Duodenal mucosa (tissue), 2 donors: ENCODE measurements around the gene KCTD1.

Source experiments
- H3K27ac ChIP-seq: one replicate; pipeline ENCODE4 v1.7.0; 2013; ENCODE audit warnings: low read depth, low read length
- H3K27me3 ChIP-seq, 2 donors: one replicate each; pipeline ENCODE4 v1.7.0; 2013; ENCODE audit warnings: low read length in 2 of 2, control low read depth in 1 of 2; ENCODE audit not compliant: insufficient read depth in 2 of 2, control insufficient read depth in 1 of 2
- H3K36me3 ChIP-seq, 2 donors: one replicate each; pipeline ENCODE4 v1.7.0; 2013; ENCODE audit warnings: low read length in 2 of 2, control low read depth in 1 of 2; ENCODE audit not compliant: insufficient read depth in 2 of 2, control insufficient read depth in 1 of 2
- H3K4me1 ChIP-seq, 2 donors: one replicate each; pipeline ENCODE4 v1.7.0; 2013; ENCODE audit warnings: low read length in 2 of 2, control low read depth in 1 of 2; ENCODE audit not compliant: insufficient read depth in 2 of 2, control insufficient read depth in 1 of 2
- H3K4me3 ChIP-seq, 2 donors: one replicate each; pipeline ENCODE4 v1.7.0; 2013; ENCODE audit warnings: low read length in 2 of 2, low read depth in 1 of 2
- H3K9ac ChIP-seq, 2 donors: one replicate each; pipeline ENCODE4 v1.7.0; 2013; ENCODE audit warnings: low read length in 2 of 2, low read depth in 1 of 2
- H3K9me3 ChIP-seq, 2 donors: one replicate each; pipeline ENCODE4 v1.7.0; 2013; ENCODE audit warnings: low read length in 2 of 2, control low read depth in 1 of 2; ENCODE audit not compliant: control insufficient read depth in 1 of 2

Gene KCTD1

GRCh38 chr18:26549263-26550094, 1.1 kb upstream of the KCTD1 start:
- Histone ChIP-seq H3K4me3 (peak overlapping the region; percentile 68 to 85), H3K36me3 (no peaks in the 10 kb centered on the region), H3K4me1 (peaks cover 25 to 29% of the 10 kb centered on the region in 2 donors), H3K27me3 (peaks cover 35 to 36% of the 10 kb centered on the region in 2 donors), H3K9ac (peak overlapping the region in 1 of 2 donors; percentile 30), H3K9me3 (no peaks in the 10 kb centered on the region), H3K27ac (peak overlapping the region; percentile 25)

DNA sequence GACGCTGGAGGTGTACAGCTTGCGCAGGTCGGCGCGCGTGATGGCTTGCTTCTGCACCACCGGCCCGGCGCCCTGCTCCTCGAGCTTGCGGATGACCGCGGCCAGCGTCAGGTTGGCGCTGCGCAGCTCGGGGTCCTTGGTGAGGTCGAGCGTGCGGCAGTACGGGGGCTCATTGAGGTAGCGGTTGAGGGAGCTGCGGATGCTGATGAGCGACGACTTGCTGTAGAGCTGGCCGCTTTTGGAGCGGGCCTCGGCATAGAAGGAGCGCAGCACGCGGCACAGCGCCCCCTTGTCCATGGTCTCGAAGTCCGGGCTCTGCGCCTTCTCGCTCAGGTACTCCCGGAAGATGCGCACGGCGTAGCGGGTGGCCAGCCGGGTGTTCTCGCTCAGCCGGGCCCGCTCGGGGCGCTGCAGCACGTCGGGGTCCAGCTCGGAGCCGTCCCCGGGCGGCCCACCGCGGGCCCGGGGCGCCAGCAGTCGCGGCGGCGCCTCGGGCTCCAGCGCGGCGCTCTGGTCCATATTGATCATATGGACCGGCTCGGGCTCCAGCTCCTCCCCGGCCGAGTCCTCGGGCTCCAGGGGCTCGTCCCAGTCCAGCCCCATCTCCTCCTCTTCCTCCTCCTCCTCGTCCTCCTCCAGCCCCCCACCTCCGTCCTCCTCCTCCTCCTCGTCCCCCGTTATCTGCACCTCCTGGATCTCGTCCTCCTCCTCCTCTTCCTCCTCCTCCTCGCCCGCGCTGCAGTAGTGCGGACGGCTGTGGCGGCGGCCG, 523 bp downstream of the KCTD1 start:
- no peaks in the 10 kb centered on the region for H3K9me3 ChIP-seq
- peak overlapping the region; percentile 31 for H3K27ac ChIP-seq
- peak overlapping the region; percentile 68 to 85 for H3K4me3 ChIP-seq
- peaks cover 31 to 39% of the 10 kb centered on the region in 2 donors for H3K4me1 ChIP-seq
- H3K9ac ChIP-seq = peak overlapping the region in 1 of 2 donors; percentile 32
- H3K36me3 ChIP-seq = no peaks in the 10 kb centered on the region
- peaks cover 28 to 30% of the 10 kb centered on the region in 2 donors for H3K27me3 ChIP-seq

GRCh38 chr18:26546875-26547645, 1.3 kb downstream of the KCTD1 start:
- Histone ChIP-seq H3K4me1 (peaks cover 31 to 39% of the 10 kb centered on the region in 2 donors), H3K27me3 (peaks cover 22 to 24% of the 10 kb centered on the region in 2 donors), H3K27ac (no peak overlapping the region), H3K9ac (no peak overlapping the region), H3K4me3 (peak overlapping the region; percentile 68 to 85), H3K36me3 (no peaks in the 10 kb centered on the region), H3K9me3 (no peaks in the 10 kb centered on the region)

GRCh38 chr18:26546170-26546874, 2.0 kb downstream of the KCTD1 start:
- Histone ChIP-seq H3K4me1 (peaks cover 31 to 39% of the 10 kb centered on the region in 2 donors), H3K9ac (no peak overlapping the region), H3K4me3 (peak overlapping the region; percentile 25 to 38)

DNA sequence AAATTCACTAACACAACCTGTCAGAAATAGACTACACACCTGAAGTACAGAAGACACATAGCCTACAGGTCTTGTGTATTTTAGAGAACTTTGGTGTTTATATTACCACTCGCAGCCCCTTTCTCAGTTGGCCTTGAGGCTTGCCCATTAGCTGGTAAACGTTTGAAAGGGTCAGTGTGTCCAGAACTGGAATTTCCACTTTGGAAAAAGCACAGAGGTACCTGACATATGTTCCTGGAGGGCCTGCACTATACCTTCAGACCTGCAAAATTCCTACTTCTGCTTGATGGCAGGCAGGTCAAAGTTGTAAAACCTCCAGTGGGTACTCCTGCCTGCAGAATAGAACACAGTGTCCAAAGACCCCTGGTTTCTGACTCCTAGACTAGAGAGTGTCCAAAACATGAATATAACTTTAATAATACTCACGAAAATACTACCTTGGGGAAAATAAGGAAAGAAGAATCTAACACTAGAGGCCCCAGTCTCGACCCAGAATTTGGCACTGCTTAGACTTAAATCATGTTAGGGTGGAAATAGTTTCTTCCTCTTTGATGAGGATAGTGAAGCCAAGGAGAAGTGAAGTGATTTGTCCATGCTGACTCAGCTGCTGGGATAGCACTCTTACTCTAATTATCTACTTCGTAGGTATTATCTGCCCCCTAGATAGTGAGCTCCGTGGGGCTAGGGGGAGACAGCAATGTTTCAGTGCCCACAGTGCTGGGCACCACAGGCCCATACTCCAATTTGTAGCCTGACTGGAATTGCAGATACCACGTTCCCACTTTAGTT, 2.8 kb downstream of the KCTD1 start:
- Histone ChIP-seq H3K27me3 (peaks cover 7 to 9% of the 10 kb centered on the region in 2 donors), H3K27ac (no peak overlapping the region), H3K4me1 (peaks cover 28 to 39% of the 10 kb centered on the region in 2 donors), H3K9me3 (no peaks in the 10 kb centered on the region), H3K9ac (no peak overlapping the region), H3K36me3 (no peaks in the 10 kb centered on the region), H3K4me3 (peak overlapping the region; percentile 25 to 38)

More at GRCh38 chr18:26546170-26546874, 2.0 kb downstream of the KCTD1 start:
- Histone ChIP-seq H3K27me3 (peaks cover 15 to 17% of the 10 kb centered on the region in 2 donors), H3K36me3 (no peaks in the 10 kb centered on the region), H3K27ac (no peak overlapping the region), H3K9me3 (no peaks in the 10 kb centered on the region)

- Histone ChIP-seq H3K4me3 (no peak overlapping the region), H3K27ac (no peak overlapping the region), H3K36me3 (no peaks in the 10 kb centered on the region), H3K27me3 (no peaks in the 10 kb centered on the region), H3K9ac (no peak overlapping the region), H3K4me1 (peaks cover 20 to 29% of the 10 kb centered on the region in 2 donors), H3K9me3 (no peaks in the 10 kb centered on the region)
Observed at GRCh38 chr18:26544451-26544850, 3.9 kb downstream of the KCTD1 start.

- no peaks in the 10 kb centered on the region for H3K9me3 ChIP-seq
- H3K9ac ChIP-seq = no peak overlapping the region
- H3K36me3 ChIP-seq = no peaks in the 10 kb centered on the region
- H3K4me1 ChIP-seq = peaks cover 20 to 29% of the 10 kb centered on the region in 2 donors
- H3K4me3 ChIP-seq = no peak overlapping the region
- no peaks in the 10 kb centered on the region for H3K27me3 ChIP-seq
- H3K27ac ChIP-seq = no peak overlapping the region
Observed at GRCh38 chr18:26543373-26543772, 5.0 kb downstream of the KCTD1 start.

DNA sequence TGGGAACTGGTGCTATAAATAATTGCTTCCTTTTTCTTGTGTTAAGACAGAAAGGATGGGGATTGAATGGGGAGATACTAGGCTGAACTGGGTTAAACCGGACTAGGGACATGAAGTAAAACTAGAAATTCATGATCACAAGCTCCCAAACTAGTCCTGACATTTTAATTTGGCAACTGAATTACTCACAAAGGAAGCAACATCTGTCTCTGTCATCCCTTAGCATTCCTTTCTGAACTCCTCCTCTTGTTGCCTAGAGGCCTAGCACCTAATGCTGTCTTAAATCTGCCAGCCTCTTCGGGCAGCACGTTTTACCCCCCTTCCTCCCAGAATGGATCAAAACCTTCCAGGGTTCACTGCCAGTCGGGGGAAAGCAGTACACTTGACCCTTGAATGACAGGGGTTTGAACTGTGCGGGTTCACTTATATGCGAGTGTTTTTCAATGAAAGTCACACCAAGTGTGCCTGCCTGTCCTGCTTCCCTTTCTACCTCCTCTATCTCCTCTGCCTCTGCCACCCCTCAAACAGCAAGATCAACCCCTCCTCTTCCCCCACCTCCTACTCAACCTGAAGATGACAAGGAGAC, 8.2 kb downstream of the KCTD1 start:
- Histone ChIP-seq H3K9me3 (no peaks in the 10 kb centered on the region), H3K27ac (no peak overlapping the region), H3K4me3 (no peak overlapping the region), H3K27me3 (no peaks in the 10 kb centered on the region), H3K36me3 (no peaks in the 10 kb centered on the region), H3K4me1 (peaks cover 4 to 20% of the 10 kb centered on the region in 2 donors), H3K9ac (no peak overlapping the region)
